BJ (cell line): Measurements from ENCODE around the gene TEX2. TPM values are rescaled to one million over a fixed set of nuclear protein-coding genes. Genes with fewer than 3 reads are reported as not detected.

Experiments
- CTCF ChIA-PET: fragments of 350-600 bp; formaldehyde crosslinking; extraction: SDS; loops from one replicate; lab custom pipeline; 2021; ENCODE audit warnings: antibody characterized with exemption, inconsistent platforms; lab: Yijun Ruan, JAX
- POLR2A ChIA-PET: fragments of 300-600 bp; sonication (Branson Sonifier 250); formaldehyde crosslinking; extraction: SDS; loops from one replicate; lab custom pipeline; 2021; ENCODE audit warnings: antibody characterized with exemption; lab: Charles Lee
- DNase-seq: peaks from one replicate; pipeline ENCODE4 v3.0.0-alpha.2; 2011; ENCODE audit warnings: low read depth
- H3K27me3 ChIP-seq: 2 replicates; pipeline ENCODE4 v1.6.0; 2011; ENCODE audit warnings: low read length; ENCODE audit not compliant: control insufficient read depth, insufficient read depth
- H3K36me3 ChIP-seq: 2 replicates; pipeline ENCODE4 v1.5.1; 2011; ENCODE audit warnings: low read length; ENCODE audit not compliant: control insufficient read depth, insufficient read depth
- H3K4me3 ChIP-seq: 2 replicates; pipeline ENCODE4 v1.5.1; 2011; ENCODE audit warnings: low read depth, mild to moderate bottlenecking, control low read depth, low read length
- CTCF ChIP-seq: IDR thresholded peaks from 2 replicates; pipeline ENCODE4 v1.5.1; 2011; ENCODE audit warnings: low read depth, mild to moderate bottlenecking, control low read depth, inconsistent platforms, low read length, moderate library complexity; ENCODE audit not compliant: insufficient read depth
- polyA plus RNA-seq: library from polyadenylated mRNA; depleted of rRNA; stranded (reverse); fragments of >200 nt; gene quantifications from 2 replicates; pipeline ENCODE4 v1.2.3, GENCODE V29; 2011

Gene TEX2
- polyA plus RNA-seq, 1 experiment, result 35.0 TPM

- POLR2A ChIA-PET, result no interaction called here
- Histone ChIP-seq H3K27me3 (no peaks in the 10 kb centered on the region), H3K4me3 (no peak overlapping the region), H3K36me3 (peaks cover 6% of the 10 kb centered on the region)
- no peak for TF ChIP-seq CTCF
- CTCF ChIA-PET, result interaction anchor here (1.1 to 9.3 kb wide), 9 partner anchors 10 to 165 kb away, joined by 3 to 58 read pairs (median 6); partner anchors contain the start of gene ERN1
- no peak for DNase-seq
These were observed 113.9 kb downstream of the TEX2 start for GRCh38 chr17:64149196-64149595.

GRCh38 chr17:64148699-64149098 lies 114.4 kb downstream of the TEX2 start:
- Histone ChIP-seq H3K27me3 (no peaks in the 10 kb centered on the region), H3K36me3 (peaks cover 5% of the 10 kb centered on the region), H3K4me3 (no peak overlapping the region)
- TF ChIP-seq CTCF, result no peak
- DNase-seq, result no peak
- POLR2A ChIA-PET, result no interaction called here
- CTCF ChIA-PET, result interaction anchor here (0.6 to 9.3 kb wide), 11 partner anchors 11 to 229 kb away, joined by 3 to 58 read pairs (median 3); partner anchors contain the start of gene ERN1

GRCh38 chr17:64148017-64148631 lies 114.9 kb downstream of the TEX2 start:
- POLR2A ChIA-PET, result no interaction called here
- no peak for DNase-seq

GRCh38 chr17:64147110-64148016 lies 115.7 kb downstream of the TEX2 start:
- POLR2A ChIA-PET, result no interaction called here
- Histone ChIP-seq H3K27me3 (no peaks in the 10 kb centered on the region), H3K36me3 (peaks cover 3% of the 10 kb centered on the region; the same call in 1 of the 2 replicates), H3K4me3 (peak overlapping the region; percentile 88)
- DNase-seq, result no peak
- no peak for TF ChIP-seq CTCF
- CTCF ChIA-PET, result interaction anchor here (1.0 to 9.3 kb wide), 8 partner anchors 15 to 228 kb away, joined by 3 to 58 read pairs (median 6); partner anchors contain the start of gene ERN1

More at GRCh38 chr17:64148017-64148631, 114.9 kb downstream of the TEX2 start:
- Histone ChIP-seq H3K27me3 (no peaks in the 10 kb centered on the region), H3K4me3 (no peak overlapping the region), H3K36me3 (peaks cover 5% of the 10 kb centered on the region)
- TF ChIP-seq CTCF, result no peak
- CTCF ChIA-PET, result interaction anchor here (0.6 to 9.3 kb wide), 10 partner anchors 11 to 229 kb away, joined by 3 to 58 read pairs (median 4); partner anchors contain the start of gene ERN1
